NT2/D1 (cell line): Measurements from ENCODE around the gene RTL10.

Experiments
- SUZ12 ChIP-seq: IDR thresholded peaks from 2 replicates; pipeline ENCODE4 v1.6.1; 2011; ENCODE audit not compliant: insufficient read length, insufficient read depth; ENCODE audit errors: extremely low read depth
- YY1 ChIP-seq: IDR thresholded peaks from 2 replicates; pipeline ENCODE4 v1.6.1; 2011; ENCODE audit not compliant: insufficient read length, insufficient read depth
- ZNF274 ChIP-seq: IDR thresholded peaks from 2 replicates; pipeline ENCODE4 v1.6.1; 2011; ENCODE audit warnings: mild to moderate bottlenecking, low read depth, low read length

DNA sequence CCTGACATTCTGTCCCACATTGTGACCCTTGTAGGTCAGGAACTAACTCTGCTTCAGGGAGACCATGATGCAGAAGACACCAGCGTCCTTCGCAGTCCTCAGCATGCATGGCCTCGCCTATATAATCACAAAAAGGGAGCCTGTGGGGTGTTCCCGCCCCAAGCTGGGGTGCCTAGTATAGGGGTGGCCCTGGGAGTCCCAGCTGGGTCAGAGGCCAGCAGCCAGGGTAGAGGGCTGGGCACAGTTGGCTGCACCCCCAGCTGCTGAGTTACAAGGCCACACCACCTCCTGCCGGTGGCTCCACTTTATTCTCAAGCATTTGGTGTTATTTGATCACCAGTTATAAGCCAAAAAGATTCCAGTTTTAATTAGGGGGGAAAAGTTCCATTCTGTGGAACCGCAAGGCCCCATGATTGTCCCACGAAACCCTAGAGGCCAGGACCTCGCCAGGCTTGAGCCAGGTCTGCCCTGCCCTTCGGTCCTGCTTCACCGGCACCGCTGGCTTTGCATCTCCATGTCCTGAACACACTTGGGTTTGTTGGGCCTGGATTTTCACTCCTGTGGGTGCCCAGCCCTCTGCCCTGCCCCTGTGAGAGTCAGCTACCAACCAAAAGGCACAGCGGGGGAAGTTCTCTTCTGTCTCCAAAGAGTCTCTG, 15.0 kb upstream of the RTL10 start:
- TF ChIP-seq YY1: no peak
- no peak for TF ChIP-seq SUZ12
- no peak for TF ChIP-seq ZNF274
